Left ventricle myocardium superior (tissue), 1 donor: ENCODE results near the gene FCN3. TPM values are rescaled to one million over a fixed set of nuclear protein-coding genes. Genes with fewer than 3 reads are reported as not detected.
"Not testable (repeated sequence)": the region's sequence is repeated elsewhere in the genome, so short reads cannot be mapped to it uniquely, and the experiment has no call there.

Experiments
- ATAC-seq: fragments of 200-7000 bp; cut with Tn5 transposase; one replicate; pipeline ENCODE4 v1.9.1; 2020; ENCODE audit warnings: mild to moderate bottlenecking, moderate library complexity
- DNase-seq: peaks from one replicate; pipeline ENCODE4 v3.0.0-alpha.2; 2020
- intact Hi-C: fragments of 100-400 bp; cut with micrococcal nuclease; formaldehyde crosslinking; loops from one replicate; pipeline ENCODE4 v1.11.0; 2022
- total RNA-seq: library from RNA; stranded (reverse); fragmentation: NEBNext Ultra II Directional; extraction: Animal tissue kit (Norgen Biotek cat#: 25700); gene quantifications from one replicate; pipeline ENCODE4 v1.2.1, GENCODE V29; 2021
- donor health status: DM: no; HTN: yes; CAD: no; lungs with severe emphysema.

FCN3 gene
- total RNA-seq, 1 donor from 2014 or later, result 19.3 TPM

- no peak for DNase-seq
- intact Hi-C loops, result no loop called here
- no peak for ATAC-seq
These were observed 26.3 kb upstream of the FCN3 start for GRCh38 chr1:27400963-27401341.

- no peak for ATAC-seq
- intact Hi-C loops, result no loop called here
These were observed 25.7 kb upstream of the FCN3 start for GRCh38 chr1:27400082-27400962.

GRCh38 chr1:27399251-27400025 is 24.8 kb upstream of the FCN3 start:
- ATAC-seq (no peak), DNase-seq (no peak)
- intact Hi-C loops, result loop anchor here (5.0 kb wide), 1 partner anchor 97 kb away; no protein-coding TSS in a partner anchor

More at GRCh38 chr1:27400082-27400962, 25.7 kb upstream of the FCN3 start:
- no peak for DNase-seq

GRCh38 chr1:27398405-27399149 is 24.0 kb upstream of the FCN3 start:
- DNase-seq (no peak), ATAC-seq (no peak)
- intact Hi-C loops, result loop anchor here (5.0 kb wide), 1 partner anchor 96 kb away; no protein-coding TSS in a partner anchor

- DNase-seq, result no peak
- intact Hi-C loops, result loop anchor here (5.0 kb wide), 1 partner anchor 95 kb away; no protein-coding TSS in a partner anchor
- ATAC-seq, result no peak
These were observed 23.1 kb upstream of the FCN3 start for GRCh38 chr1:27397749-27398148.

- no peak for ATAC-seq
- no peak for DNase-seq
- intact Hi-C loops, result loop anchor here (5.0 kb wide), 1 partner anchor 95 kb away; no protein-coding TSS in a partner anchor
These were observed 22.5 kb upstream of the FCN3 start for GRCh38 chr1:27397110-27397509.

GRCh38 chr1:27395441-27396195 is 21.0 kb upstream of the FCN3 start:
- intact Hi-C loops, result loop anchor here (5.0 kb wide), 1 partner anchor 93 kb away; no protein-coding TSS in a partner anchor
- peak; percentile 18 for ATAC-seq
- peak; percentile 82 for DNase-seq

- intact Hi-C loops, result loop anchor here (5.0 kb wide), 1 partner anchor 93 kb away; no protein-coding TSS in a partner anchor
- no peak for ATAC-seq
- no peak for DNase-seq
These were observed 20.3 kb upstream of the FCN3 start for GRCh38 chr1:27394925-27395324.

GRCh38 chr1:27394282-27394658 is 19.6 kb upstream of the FCN3 start:
- DNase-seq, result no peak
- intact Hi-C loops, result no loop called here
- ATAC-seq, result no peak

GRCh38 chr1:27393641-27394281 is 19.1 kb upstream of the FCN3 start:
- DNase-seq, result no peak
- intact Hi-C loops, result no loop called here
- ATAC-seq, result no peak

- intact Hi-C loops, result no loop called here
- DNase-seq, result no peak
- no peak for ATAC-seq
These were observed 18.4 kb upstream of the FCN3 start for GRCh38 chr1:27392778-27393635.

- DNase-seq (peak; percentile 96), ATAC-seq (peak; percentile 89)
- intact Hi-C loops, result no loop called here
These were observed 17.6 kb upstream of the FCN3 start, which contains the start of gene GPR3 for GRCh38 chr1:27392096-27392777. TSS of gene GPR3 (plus strand) at chr1:27392622. CDS start at chr1:27393799, 1,177 bp downstream.

GRCh38 chr1:27391511-27392095 is 17.0 kb upstream of the FCN3 start:
- DNase-seq, result peak; percentile 65
- peak; percentile 60 for ATAC-seq
- intact Hi-C loops, result no loop called here

- DNase-seq (peak; percentile 79), ATAC-seq (no peak)
- intact Hi-C loops, result no loop called here
These were observed 13.8 kb upstream of the FCN3 start for GRCh38 chr1:27388337-27389005.

GRCh38 chr1:27384797-27385196 is 10.2 kb upstream of the FCN3 start:
- ATAC-seq, intact Hi-C loops, DNase-seq: not testable (repeated sequence)

GRCh38 chr1:27383661-27384060 is 9.0 kb upstream of the FCN3 start:
- DNase-seq, result no peak
- intact Hi-C loops, result no loop called here
- no peak for ATAC-seq
